ENCODE measurements around the gene SLC17A9. TPM values are rescaled to one million over a fixed set of nuclear protein-coding genes. Genes with fewer than 3 reads are reported as not detected.
"Not testable (repeated sequence)": the region's sequence is repeated elsewhere in the genome, so short reads cannot be mapped to it uniquely, and the experiment has no call there.

Gene SLC17A9
- total RNA-seq, 1 donor from 2014 or later, result 1.2 TPM

DNA sequence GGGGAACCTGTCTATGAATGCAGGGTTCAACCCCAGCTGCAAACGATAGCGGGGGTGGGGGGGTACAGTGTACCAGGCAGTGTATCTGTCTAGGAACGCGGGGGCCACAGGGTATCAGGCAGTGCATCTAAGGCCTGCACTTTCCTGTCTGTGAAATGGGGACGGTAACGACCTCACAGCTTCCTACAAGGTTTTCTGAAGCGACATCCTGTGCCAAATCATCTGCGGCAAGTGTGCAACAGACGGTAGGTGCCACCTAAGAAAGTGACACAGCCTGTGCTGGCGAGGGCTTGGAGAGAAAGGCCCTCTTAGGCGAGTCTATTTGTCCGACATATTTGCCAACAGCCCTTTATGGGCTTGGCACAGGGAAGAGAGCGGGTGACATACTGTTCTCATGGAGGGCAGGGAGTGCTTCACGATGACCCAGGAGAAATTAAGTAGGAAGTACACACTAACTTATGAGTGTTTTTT is 30.0 kb upstream of the SLC17A9 start:
- TF ChIP-seq CTCF (IDR thresholded peaks at IDR 0.05), result no peak
- Mint-ChIP-seq H3K4me3 (ENCODE audit: unreplicated experiment) (no peak overlapping the region), H3K36me3 (ENCODE audit: low read depth) (no peaks in the 10 kb centered on the region), H3K4me1 (ENCODE audit: low read depth) (peaks cover 72% of the 10 kb centered on the region), H3K9me3 (ENCODE audit: low read depth) (no peaks in the 10 kb centered on the region), H3K27me3 (ENCODE audit: low read depth) (no peaks in the 10 kb centered on the region), H3K27ac (ENCODE audit: unreplicated experiment) (peak overlapping the region; percentile 98)
- no peak for DNase-seq (ENCODE audit: low spot score)

GRCh38 chr20:62923059-62923668 is 29.3 kb upstream of the SLC17A9 start:
- DNase-seq (ENCODE audit: low spot score); H3K27me3 Mint-ChIP-seq (ENCODE audit: low read depth); H3K4me3 Mint-ChIP-seq (ENCODE audit: unreplicated experiment); H3K36me3 Mint-ChIP-seq (ENCODE audit: low read depth); H3K9me3 Mint-ChIP-seq (ENCODE audit: low read depth): not testable (repeated sequence)
- Mint-ChIP-seq H3K27ac (ENCODE audit: unreplicated experiment) (peak overlapping the region; percentile 98), H3K4me1 (ENCODE audit: low read depth) (peaks cover 71% of the 10 kb centered on the region)

DNA sequence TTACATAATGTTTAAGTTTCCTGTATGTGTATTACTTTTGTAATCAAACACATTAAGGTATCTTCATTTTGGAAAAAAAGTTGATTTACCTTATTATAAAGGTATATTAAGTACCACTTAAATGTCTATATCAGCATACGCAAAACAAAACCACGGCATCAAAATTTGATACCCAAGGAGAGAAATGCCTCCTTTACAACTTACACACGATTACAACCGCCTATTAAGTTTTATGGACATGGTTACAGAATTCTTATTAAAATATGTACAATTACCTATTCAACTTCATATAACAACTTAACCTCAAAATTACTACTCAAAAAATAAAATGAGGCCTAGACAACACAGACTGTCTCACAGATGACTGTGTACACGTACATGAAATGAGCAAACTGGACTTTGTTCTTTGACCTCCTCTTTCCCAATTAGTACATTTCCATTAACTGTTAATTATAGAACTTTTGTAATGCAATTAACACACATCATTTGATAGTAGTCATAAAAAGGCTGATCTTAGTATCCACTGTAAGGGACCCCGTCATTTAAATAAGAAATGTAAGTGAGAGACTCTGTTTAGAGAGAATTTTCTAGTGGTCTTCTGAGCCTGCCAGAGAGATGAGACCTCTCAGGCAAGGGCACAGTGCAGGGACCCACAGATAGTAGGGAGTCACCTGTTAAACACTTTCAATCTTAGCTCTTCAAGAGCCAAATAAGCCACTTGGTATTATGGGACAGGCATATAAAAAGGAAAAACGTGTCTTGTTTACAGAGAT is 28.7 kb upstream of the SLC17A9 start:
- peak overlapping the region; percentile 98 for H3K27ac Mint-ChIP-seq (ENCODE audit: unreplicated experiment)
- H3K4me1 Mint-ChIP-seq (ENCODE audit: low read depth), result peaks cover 71% of the 10 kb centered on the region
- no peak for DNase-seq (ENCODE audit: low spot score)
- H3K36me3 Mint-ChIP-seq (ENCODE audit: low read depth), result no peaks in the 10 kb centered on the region
- peak overlapping the region; percentile 95 for H3K4me3 Mint-ChIP-seq (ENCODE audit: unreplicated experiment)
- no peaks in the 10 kb centered on the region for H3K9me3 Mint-ChIP-seq (ENCODE audit: low read depth)
- H3K27me3 Mint-ChIP-seq (ENCODE audit: low read depth), result no peaks in the 10 kb centered on the region
- no peak for TF ChIP-seq CTCF (IDR thresholded peaks at IDR 0.05)

DNA sequence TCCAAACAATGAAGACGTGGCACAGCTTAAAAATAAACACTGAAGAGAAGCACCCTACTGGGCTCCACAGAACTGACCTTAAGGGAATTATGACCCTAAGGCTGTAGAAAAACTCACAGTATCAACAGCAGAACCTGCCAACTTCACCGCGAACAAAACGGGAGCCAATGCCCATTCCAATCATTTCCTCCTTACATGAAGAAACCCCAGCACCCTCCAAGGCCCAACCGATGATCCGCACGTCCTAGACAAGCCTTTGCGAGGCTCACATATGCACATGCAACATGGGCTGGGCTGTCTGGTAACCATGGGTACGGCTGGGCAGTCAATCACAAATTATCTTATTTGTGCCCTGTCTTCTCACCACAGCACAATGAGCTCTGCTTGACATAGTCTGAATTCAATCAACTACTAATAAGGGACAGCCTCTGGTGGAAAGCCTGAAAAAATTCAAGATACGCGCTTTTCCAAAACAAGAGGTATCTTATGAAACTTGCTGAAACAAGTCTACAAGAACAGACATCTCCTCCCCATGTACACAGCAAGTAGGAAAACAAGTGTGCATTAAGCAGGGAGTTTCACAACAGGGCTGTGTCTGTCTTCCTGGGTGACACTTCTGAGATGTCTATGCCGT is 27.9 kb upstream of the SLC17A9 start:
- H3K4me1 Mint-ChIP-seq (ENCODE audit: low read depth), result peaks cover 68% of the 10 kb centered on the region
- peak overlapping the region; percentile 95 for H3K4me3 Mint-ChIP-seq (ENCODE audit: unreplicated experiment)
- H3K27ac Mint-ChIP-seq (ENCODE audit: unreplicated experiment), result peak overlapping the region; percentile 98
- H3K27me3 Mint-ChIP-seq (ENCODE audit: low read depth), result no peaks in the 10 kb centered on the region
- no peak for TF ChIP-seq CTCF (IDR thresholded peaks at IDR 0.05)
- no peak for DNase-seq (ENCODE audit: low spot score)
- no peaks in the 10 kb centered on the region for H3K36me3 Mint-ChIP-seq (ENCODE audit: low read depth)
- H3K9me3 Mint-ChIP-seq (ENCODE audit: low read depth), result no peaks in the 10 kb centered on the region

DNA sequence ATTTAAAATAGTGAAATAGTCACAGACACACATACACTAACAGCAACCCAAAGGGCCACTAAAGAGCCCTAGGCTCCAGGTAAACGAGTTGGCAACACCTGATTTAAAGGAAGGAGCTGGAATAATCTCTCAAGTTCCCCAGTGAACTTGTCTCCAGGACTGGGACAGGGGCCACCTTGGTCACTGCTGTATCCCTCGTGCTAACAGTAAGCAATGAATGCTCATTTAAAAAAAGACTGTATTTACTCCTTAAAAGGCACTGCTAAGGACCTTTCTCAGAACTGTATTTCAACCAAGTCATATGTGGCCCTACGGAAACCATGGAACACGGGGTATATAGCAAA is 27.5 kb upstream of the SLC17A9 start:
- no peak for DNase-seq (ENCODE audit: low spot score)

More for the DNA sequence above, 27.5 kb upstream of the SLC17A9 start:
- Mint-ChIP-seq H3K4me3 (ENCODE audit: unreplicated experiment) (peak overlapping the region; percentile 95), H3K27ac (ENCODE audit: unreplicated experiment) (peak overlapping the region; percentile 98), H3K27me3 (ENCODE audit: low read depth) (no peaks in the 10 kb centered on the region), H3K4me1 (ENCODE audit: low read depth) (peaks cover 68% of the 10 kb centered on the region), H3K9me3 (ENCODE audit: low read depth) (no peaks in the 10 kb centered on the region), H3K36me3 (ENCODE audit: low read depth) (no peaks in the 10 kb centered on the region)
- no peak for TF ChIP-seq CTCF (IDR thresholded peaks at IDR 0.05)
